Fibroblast of villous mesenchyme (primary cell): ENCODE results near the gene CIITA. TPM values are rescaled to one million over a fixed set of nuclear protein-coding genes. Genes with fewer than 3 reads are reported as not detected.

Source experiments
- DNase-seq: peaks from one replicate; pipeline ENCODE4 v3.0.0-alpha.2; 2010; ENCODE audit warnings: low read depth
- H3K4me3 ChIP-seq: 2 replicates; pipeline ENCODE4 v1.5.1; 2011; ENCODE audit warnings: low read depth, mild to moderate bottlenecking, low read length
- total RNA-seq: library from RNA; depleted of rRNA; stranded (reverse); fragments of >200 nt; gene quantifications from 2 replicates; pipeline ENCODE4 v1.2.3, GENCODE V29; 2012
- TF ChIP-seq, protein P1 (sequence below): IDR thresholded peaks from 2 replicates; pipeline ENCODE4 v1.5.1; 2012; ENCODE audit warnings: low read depth, mild to moderate bottlenecking, low read length; ENCODE audit not compliant: insufficient read depth

CIITA gene
- total RNA-seq, 1 donor: under 0.01 TPM

DNA sequence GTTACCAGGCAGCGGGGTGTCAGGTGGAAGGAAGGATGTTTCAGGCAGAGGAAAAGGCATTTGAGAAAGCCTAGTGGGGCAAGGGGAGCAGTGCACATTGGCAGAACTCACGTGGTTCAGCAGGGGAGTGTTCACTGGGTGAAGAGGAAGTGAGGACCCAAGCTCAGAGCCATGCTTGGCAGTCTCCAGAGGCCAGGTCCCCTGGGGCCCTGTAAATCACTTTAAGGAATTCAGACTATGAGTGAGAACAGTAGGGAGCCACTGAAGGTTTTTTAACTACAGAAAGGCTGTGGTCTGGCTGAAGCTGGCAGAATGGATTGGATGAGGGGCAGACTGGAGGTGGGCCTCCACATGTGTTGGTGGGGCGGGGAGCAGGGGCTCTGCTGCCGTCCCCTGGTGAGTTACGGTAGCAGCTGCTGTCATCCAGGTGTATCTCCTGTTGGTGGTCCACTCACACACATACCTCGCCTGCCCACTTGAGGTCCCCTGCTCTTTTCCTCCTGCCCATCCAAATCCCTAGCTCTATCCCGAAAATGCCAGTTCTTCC is 72.5 kb downstream of the CIITA start:
- no peak for DNase-seq
- H3K4me3 ChIP-seq: no peak overlapping the region
- TF ChIP-seq, protein P1, sequence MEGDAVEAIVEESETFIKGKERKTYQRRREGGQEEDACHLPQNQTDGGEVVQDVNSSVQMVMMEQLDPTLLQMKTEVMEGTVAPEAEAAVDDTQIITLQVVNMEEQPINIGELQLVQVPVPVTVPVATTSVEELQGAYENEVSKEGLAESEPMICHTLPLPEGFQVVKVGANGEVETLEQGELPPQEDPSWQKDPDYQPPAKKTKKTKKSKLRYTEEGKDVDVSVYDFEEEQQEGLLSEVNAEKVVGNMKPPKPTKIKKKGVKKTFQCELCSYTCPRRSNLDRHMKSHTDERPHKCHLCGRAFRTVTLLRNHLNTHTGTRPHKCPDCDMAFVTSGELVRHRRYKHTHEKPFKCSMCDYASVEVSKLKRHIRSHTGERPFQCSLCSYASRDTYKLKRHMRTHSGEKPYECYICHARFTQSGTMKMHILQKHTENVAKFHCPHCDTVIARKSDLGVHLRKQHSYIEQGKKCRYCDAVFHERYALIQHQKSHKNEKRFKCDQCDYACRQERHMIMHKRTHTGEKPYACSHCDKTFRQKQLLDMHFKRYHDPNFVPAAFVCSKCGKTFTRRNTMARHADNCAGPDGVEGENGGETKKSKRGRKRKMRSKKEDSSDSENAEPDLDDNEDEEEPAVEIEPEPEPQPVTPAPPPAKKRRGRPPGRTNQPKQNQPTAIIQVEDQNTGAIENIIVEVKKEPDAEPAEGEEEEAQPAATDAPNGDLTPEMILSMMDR: no peak

DNA sequence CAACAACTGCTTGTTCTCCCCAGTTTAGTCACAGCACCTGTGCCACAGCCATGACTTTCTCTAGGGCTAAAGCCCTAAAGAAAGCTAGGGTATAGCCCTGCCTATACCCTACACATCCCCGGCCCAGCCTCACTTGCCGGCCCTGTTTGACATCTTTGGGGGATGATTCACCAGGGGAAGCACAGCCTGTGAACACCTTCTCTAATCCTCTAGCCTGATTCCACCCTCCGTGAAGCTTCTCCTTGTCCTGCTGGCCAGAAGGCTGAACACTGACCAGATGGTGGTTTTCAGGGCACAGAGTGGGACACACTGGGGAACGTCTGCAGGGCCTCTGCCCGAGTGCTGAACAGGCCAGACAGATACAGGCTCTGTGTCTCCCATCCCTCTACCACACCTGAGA is 73.4 kb downstream of the CIITA start:
- peak; percentile 54 for DNase-seq
- TF ChIP-seq, protein P1: no peak

DNA sequence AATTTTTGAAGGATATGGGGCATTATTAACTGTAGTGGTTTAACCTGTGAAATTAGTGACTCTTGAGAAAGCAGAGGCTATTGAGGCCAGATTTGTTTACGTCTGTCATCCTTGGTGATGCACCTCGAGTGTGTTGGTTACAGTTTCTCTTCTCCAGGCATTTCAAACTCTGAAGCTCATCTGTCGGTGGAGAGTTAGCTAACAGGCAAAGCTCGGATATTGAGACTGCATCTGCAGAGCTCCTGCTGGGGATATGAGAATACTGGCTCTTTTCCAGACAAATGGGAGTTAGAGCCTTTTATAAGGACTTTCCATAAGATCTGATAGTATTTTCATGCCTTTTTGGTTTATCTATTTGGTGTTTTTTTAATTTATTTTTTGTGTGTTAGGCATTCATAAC is 74.0 kb downstream of the CIITA start:
- TF ChIP-seq, protein P1: no peak
- DNase-seq: peak; percentile 60
- no peak overlapping the region for H3K4me3 ChIP-seq

More for the DNA sequence above, 73.4 kb downstream of the CIITA start:
- no peak overlapping the region for H3K4me3 ChIP-seq

DNA sequence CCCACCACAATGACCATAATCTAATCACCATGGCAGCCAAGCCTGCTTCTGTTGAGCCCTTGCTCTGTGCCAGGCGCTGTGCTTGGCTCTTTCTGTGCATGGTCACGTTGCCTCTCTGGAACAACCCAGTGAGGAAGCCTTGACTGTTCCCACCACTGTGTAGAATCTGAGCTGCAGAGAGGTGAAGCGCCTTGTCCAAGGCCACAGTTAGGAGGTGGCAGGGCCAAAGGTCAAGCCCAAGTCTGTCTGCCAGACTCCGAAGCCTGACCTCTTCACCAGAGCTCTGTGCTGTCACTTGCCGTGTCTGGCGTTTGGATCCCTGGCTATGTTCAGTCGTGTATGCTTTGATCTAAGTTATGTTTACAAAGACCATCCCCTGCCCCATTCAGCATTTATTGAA is 77.9 kb downstream of the CIITA start:
- H3K4me3 ChIP-seq: no peak overlapping the region
- TF ChIP-seq, protein P1: no peak
- no peak for DNase-seq

DNA sequence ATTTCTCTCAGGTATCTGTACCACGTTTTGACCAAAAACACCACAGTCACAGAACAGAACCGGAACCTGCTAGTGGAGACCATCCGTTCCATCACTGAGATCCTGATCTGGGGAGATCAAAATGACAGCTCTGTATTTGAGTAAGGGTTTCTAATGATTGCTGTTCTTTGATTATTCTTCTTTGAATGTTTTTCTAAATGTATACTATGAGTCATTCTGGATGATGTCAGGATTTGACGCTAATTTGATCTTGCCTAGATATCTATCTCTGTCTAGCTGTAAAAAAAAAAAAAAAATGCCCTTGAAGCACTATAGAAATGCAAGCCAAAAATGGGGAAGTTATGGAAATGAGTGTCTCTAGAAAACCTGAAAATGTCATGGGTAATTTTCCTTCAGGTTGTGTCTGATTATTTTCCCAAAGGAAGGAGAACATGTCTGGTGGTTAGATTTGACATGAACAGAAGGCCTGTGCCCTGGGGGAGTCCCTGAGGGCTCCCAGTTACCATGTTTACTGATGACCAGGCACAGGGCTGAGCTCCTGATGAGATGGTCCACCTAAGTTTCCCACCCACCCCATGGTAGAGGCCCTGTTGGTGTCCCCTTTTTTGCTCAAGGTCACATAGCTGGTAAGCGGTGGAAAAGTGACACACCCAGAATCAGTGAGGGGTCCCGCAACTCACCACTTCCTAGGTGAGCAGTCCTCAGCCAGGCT is 80.9 kb downstream of the CIITA start:
- peak; percentile 60 for DNase-seq
- TF ChIP-seq, protein P1: no peak
- H3K4me3 ChIP-seq: no peak overlapping the region

DNA sequence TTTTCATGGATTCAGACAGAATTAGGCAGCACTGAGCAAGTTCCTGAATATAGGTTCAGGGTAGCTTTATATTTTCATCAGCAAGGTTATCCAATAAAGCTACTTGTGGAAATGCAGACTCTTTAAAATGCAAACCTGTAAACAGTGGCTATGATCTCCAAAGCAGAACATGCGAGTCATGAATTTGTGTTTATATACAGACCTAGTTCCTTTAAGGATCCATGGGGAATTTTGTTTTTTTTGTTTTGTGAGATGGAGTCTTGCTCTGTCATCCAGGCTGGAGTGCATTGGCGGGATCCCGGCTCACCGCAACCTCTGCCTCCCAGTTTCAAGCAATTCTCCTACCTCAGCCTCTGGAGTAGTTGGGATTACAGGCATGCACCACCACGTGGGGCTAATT is 82.2 kb downstream of the CIITA start:
- TF ChIP-seq, protein P1: no peak
- DNase-seq: peak; percentile 43
- no peak overlapping the region for H3K4me3 ChIP-seq
